ENCODE results near the gene ACBD3.

Gene ACBD3

GRCh38 chr1:226157761-226158316 lies 28.7 kb downstream of the ACBD3 start:
- Histone ChIP-seq H3K9ac (ENCODE audit: low read length) (no peak overlapping the region), H3K9me3 (ENCODE audit: control insufficient read depth, low read length) (no peaks in the 10 kb centered on the region), H3K4me1 (ENCODE audit: control insufficient read depth, insufficient read depth, low read length) (peaks cover 6% of the 10 kb centered on the region), H3K36me3 (ENCODE audit: control insufficient read depth, insufficient read depth, low read length) (peaks cover 7% of the 10 kb centered on the region), H3K27me3 (ENCODE audit: control insufficient read depth, insufficient read depth, low read length) (no peaks in the 10 kb centered on the region), H3K4me3 (ENCODE audit: low read length) (no peak overlapping the region)

DNA sequence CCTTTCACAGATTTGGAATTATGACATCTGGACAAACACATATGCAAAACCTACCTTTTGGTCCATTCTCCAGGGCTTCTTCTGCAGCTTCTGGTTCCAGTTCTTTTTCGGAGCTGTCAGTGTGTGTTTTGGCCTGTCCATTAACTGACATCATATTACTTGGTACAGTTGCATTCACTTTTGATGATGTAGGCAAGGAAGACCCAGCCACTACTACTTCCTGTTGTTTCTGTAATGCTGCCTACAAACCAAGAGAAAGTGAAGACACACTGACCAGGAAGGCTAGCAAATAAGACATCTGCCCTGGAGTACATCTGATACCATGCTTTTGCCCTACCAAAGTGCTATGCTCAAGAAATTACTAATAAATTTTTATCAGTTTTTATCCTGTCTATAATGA lies 31.9 kb downstream of the ACBD3 start:
- Histone ChIP-seq H3K4me3 (ENCODE audit: low read length) (no peak overlapping the region), H3K36me3 (ENCODE audit: control insufficient read depth, insufficient read depth, low read length) (peaks cover 15% of the 10 kb centered on the region), H3K9ac (ENCODE audit: low read length) (no peak overlapping the region), H3K27me3 (ENCODE audit: control insufficient read depth, insufficient read depth, low read length) (no peaks in the 10 kb centered on the region), H3K4me1 (ENCODE audit: control insufficient read depth, insufficient read depth, low read length) (peaks cover 6% of the 10 kb centered on the region), H3K9me3 (ENCODE audit: control insufficient read depth, low read length) (no peaks in the 10 kb centered on the region)

DNA sequence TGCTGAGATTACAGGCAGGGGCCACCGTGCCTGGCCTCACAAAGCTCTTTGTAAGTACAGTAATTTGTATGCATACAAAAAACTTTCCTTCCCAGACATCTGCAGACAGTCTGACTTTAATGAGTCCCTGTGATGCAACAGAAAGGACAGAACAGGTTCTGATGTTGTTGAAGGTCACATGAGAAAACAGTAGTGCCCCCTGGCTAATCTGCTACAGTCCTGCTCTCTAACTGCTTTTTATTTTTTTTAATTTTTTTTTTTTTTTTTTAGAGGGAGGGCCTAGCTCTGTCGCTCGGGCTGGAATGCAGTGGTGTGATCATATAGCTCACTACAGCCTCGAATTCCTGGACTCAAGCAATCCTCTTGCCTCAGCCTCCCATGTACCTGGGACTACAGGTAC lies 36.7 kb downstream of the ACBD3 start:
- Histone ChIP-seq H3K9ac (ENCODE audit: low read length) (no peak overlapping the region), H3K27me3 (ENCODE audit: control insufficient read depth, insufficient read depth, low read length) (no peaks in the 10 kb centered on the region), H3K4me1 (ENCODE audit: control insufficient read depth, insufficient read depth, low read length) (no peaks in the 10 kb centered on the region), H3K9me3 (ENCODE audit: control insufficient read depth, low read length) (no peaks in the 10 kb centered on the region), H3K36me3 (ENCODE audit: control insufficient read depth, insufficient read depth, low read length) (peaks cover 15% of the 10 kb centered on the region), H3K4me3 (ENCODE audit: low read length) (no peak overlapping the region)

- Histone ChIP-seq H3K9ac (ENCODE audit: low read length) (no peak overlapping the region), H3K4me3 (ENCODE audit: low read length) (no peak overlapping the region), H3K36me3 (ENCODE audit: control insufficient read depth, insufficient read depth, low read length) (peaks cover 10% of the 10 kb centered on the region), H3K27me3 (ENCODE audit: control insufficient read depth, insufficient read depth, low read length) (no peaks in the 10 kb centered on the region), H3K4me1 (ENCODE audit: control insufficient read depth, insufficient read depth, low read length) (no peaks in the 10 kb centered on the region), H3K9me3 (ENCODE audit: control insufficient read depth, low read length) (no peaks in the 10 kb centered on the region)
Observed at GRCh38 chr1:226148121-226148648, 38.4 kb downstream of the ACBD3 start.

GRCh38 chr1:226144045-226144444 lies 42.5 kb downstream of the ACBD3 start:
- Histone ChIP-seq H3K9me3 (ENCODE audit: control insufficient read depth, low read length) (no peaks in the 10 kb centered on the region), H3K9ac (ENCODE audit: low read length) (no peak overlapping the region), H3K36me3 (ENCODE audit: control insufficient read depth, insufficient read depth, low read length) (no peaks in the 10 kb centered on the region), H3K4me3 (ENCODE audit: low read length) (no peak overlapping the region), H3K4me1 (ENCODE audit: control insufficient read depth, insufficient read depth, low read length) (no peaks in the 10 kb centered on the region), H3K27me3 (ENCODE audit: control insufficient read depth, insufficient read depth, low read length) (no peaks in the 10 kb centered on the region)

DNA sequence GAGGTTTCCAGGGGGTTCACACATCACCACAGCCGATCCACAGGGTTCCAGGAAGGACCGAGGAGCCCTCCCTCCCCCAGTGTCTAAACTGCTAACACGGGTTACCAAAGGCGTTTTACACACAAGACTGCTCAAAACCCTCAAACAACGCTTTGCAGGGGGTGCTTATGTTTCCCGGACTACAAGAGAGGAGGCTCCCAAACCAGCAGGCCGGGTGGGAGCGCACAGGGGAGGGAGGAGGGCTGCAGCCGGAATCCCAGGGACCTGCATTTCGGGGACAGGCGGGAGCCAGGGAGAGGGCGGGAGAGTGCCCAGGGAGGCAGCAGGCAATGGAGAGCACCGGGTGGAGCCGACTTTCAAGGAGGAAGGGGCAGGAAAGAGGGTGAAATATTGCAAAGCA lies 50.8 kb downstream of the ACBD3 start:
- Histone ChIP-seq H3K9me3 (ENCODE audit: control insufficient read depth, low read length) (no peaks in the 10 kb centered on the region), H3K27me3 (ENCODE audit: control insufficient read depth, insufficient read depth, low read length) (no peaks in the 10 kb centered on the region), H3K36me3 (ENCODE audit: control insufficient read depth, insufficient read depth, low read length) (no peaks in the 10 kb centered on the region), H3K4me3 (ENCODE audit: low read length) (no peak overlapping the region), H3K4me1 (ENCODE audit: control insufficient read depth, insufficient read depth, low read length) (peaks cover 49% of the 10 kb centered on the region), H3K9ac (ENCODE audit: low read length) (peak overlapping the region; percentile 65)

- Histone ChIP-seq H3K36me3 (ENCODE audit: control insufficient read depth, insufficient read depth, low read length) (no peaks in the 10 kb centered on the region), H3K4me3 (ENCODE audit: low read length) (no peak overlapping the region), H3K9me3 (ENCODE audit: control insufficient read depth, low read length) (no peaks in the 10 kb centered on the region), H3K4me1 (ENCODE audit: control insufficient read depth, insufficient read depth, low read length) (peaks cover 49% of the 10 kb centered on the region), H3K9ac (ENCODE audit: low read length) (peak overlapping the region; percentile 65), H3K27me3 (ENCODE audit: control insufficient read depth, insufficient read depth, low read length) (no peaks in the 10 kb centered on the region)
Observed at GRCh38 chr1:226135059-226135651, 51.4 kb downstream of the ACBD3 start.

DNA sequence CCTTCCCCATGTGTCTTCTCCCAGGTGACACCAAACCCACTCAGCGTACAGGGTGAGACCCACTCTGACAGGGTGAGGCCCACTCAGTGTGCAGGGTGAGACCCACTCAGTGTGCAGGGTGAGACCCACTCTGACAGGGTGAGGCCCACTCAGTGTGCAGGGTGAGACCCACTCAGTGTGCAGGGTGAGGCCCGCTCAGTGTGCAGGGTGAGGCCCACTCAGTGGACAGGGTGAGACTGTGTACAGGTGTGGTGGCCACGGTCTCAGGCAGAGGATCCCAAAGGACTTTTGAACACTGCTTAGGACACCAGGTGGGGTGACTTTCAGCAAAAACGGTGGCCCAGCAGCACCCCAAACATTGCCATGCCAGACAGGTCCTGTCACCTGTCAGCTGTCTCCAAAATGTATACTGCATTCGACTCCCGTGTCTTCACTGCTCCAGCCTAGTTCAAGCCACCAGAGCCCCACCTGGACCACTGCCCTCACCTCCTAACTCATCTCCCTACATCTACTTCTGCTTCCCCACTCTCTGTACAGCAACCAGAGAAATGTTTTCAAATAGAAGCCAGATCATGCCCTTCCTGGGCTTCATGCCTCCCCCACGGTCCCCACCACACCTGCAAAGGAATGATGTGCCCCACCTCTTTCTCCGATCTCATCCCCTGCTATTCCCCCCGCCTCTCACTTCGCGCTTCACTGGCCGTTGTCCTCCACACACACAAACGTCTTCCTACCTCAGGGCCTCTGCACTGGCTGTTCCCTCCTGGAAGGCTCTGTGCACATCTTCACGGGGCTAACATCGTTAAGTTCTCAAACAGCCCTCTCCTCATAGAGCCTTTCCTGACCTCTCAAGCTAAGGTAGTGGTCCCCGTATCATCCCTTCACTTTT lies 52.1 kb downstream of the ACBD3 start:
- Histone ChIP-seq H3K27me3 (ENCODE audit: control insufficient read depth, insufficient read depth, low read length) (no peaks in the 10 kb centered on the region), H3K4me3 (ENCODE audit: low read length) (peak overlapping the region; percentile 18), H3K9ac (ENCODE audit: low read length) (peak overlapping the region; percentile 65), H3K4me1 (ENCODE audit: control insufficient read depth, insufficient read depth, low read length) (peaks cover 54% of the 10 kb centered on the region), H3K9me3 (ENCODE audit: control insufficient read depth, low read length) (no peaks in the 10 kb centered on the region), H3K36me3 (ENCODE audit: control insufficient read depth, insufficient read depth, low read length) (no peaks in the 10 kb centered on the region)

DNA sequence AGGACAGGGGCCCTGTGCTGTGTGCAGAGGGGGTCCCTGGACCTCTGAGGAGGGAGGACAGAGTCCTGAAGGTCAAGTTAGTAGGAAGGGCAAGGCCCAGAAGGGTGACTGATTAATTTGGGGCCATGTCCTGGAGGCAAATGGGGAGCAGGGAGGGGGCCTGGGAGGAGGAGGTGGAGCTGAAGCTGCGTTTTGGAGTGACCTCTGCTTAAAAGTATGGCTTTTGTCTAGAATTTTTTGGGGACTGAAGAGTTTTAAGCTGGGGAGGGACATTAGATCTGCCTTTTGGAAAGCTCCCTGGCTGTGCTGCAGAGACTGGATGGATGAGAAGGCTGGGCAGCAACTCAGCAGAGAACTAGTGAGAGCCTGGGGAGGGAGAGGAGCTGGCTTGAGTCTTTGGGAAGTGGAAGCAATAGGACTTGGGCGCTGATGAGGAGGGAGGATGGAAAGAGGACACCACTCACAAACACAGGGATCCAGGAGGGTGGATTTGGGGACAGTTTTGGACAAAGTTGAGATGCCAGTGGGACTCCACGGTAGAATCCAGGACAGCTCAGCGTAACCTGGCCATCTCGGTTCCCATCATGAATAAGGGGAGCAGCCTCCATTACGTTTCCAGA lies 52.9 kb downstream of the ACBD3 start:
- no peaks in the 10 kb centered on the region for H3K36me3 ChIP-seq (ENCODE audit: control insufficient read depth, insufficient read depth, low read length)
- H3K4me3 ChIP-seq (ENCODE audit: low read length): peak overlapping the region; percentile 18
- H3K9me3 ChIP-seq (ENCODE audit: control insufficient read depth, low read length): no peaks in the 10 kb centered on the region
- H3K9ac ChIP-seq (ENCODE audit: low read length): peak overlapping the region; percentile 65
- no peaks in the 10 kb centered on the region for H3K27me3 ChIP-seq (ENCODE audit: control insufficient read depth, insufficient read depth, low read length)
- H3K4me1 ChIP-seq (ENCODE audit: control insufficient read depth, insufficient read depth, low read length): peaks cover 59% of the 10 kb centered on the region

DNA sequence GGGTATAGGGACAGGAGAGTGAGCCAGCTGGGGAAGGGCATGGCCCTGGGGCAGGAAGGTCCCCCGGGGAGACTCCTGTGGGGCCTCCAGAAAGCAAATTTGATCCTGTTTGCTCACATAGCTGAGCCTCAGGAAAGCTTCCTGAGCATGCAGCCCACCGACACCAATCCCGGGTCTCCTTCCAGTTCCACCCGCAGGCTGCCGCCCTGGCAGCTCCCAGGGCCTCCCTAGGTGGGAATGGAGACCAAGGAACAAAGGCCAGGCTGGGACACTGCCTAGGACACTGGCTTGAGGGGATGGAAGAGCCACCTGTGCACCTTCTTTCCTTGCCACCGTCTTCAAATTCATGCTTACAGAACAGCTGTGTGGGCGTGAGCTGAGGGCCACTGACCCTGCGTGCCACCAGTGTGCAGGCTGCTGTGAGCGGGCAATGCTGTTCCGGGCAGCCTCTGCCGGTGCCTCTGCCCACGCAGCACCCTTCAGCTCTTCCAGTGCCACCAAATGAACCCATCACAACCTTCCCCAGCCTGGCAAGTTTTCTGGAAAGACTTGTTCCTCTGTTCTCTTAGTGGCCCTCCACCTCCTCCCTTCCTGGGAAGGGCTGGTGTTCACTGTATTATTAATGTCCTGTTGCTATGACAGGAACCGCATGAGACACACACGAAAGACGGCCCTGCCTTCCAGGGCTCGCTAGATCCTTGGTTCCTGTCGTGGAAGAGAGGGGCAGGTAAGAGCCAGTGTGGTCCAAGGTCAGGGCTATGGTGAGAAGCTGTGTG lies 53.6 kb downstream of the ACBD3 start:
- Histone ChIP-seq H3K4me1 (ENCODE audit: control insufficient read depth, insufficient read depth, low read length) (peaks cover 66% of the 10 kb centered on the region), H3K4me3 (ENCODE audit: low read length) (peak overlapping the region; percentile 18), H3K36me3 (ENCODE audit: control insufficient read depth, insufficient read depth, low read length) (no peaks in the 10 kb centered on the region), H3K9me3 (ENCODE audit: control insufficient read depth, low read length) (no peaks in the 10 kb centered on the region), H3K9ac (ENCODE audit: low read length) (peak overlapping the region; percentile 65), H3K27me3 (ENCODE audit: control insufficient read depth, insufficient read depth, low read length) (no peaks in the 10 kb centered on the region)

DNA sequence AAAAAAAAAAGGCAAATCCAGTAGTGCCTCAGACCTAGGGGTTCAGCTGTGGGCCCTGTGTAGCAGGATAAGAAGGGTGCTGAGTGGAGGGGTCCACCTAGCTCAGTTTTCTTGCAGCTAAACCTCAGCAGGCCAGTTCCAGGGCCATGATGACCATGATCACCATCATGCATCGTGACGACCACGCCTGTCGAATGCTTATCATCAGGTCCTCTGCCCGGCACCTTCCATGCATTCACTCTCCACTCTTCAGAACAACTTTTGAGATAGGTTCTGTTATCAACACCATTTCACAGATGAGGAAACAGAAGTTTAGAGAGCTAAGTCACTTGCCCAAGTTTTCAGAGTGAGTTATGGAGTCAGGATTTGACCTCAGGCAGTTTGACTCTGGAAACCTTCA lies 54.9 kb downstream of the ACBD3 start:
- no peak overlapping the region for H3K9ac ChIP-seq (ENCODE audit: low read length)
- no peaks in the 10 kb centered on the region for H3K9me3 ChIP-seq (ENCODE audit: control insufficient read depth, low read length)
- H3K27me3 ChIP-seq (ENCODE audit: control insufficient read depth, insufficient read depth, low read length): no peaks in the 10 kb centered on the region
- no peak overlapping the region for H3K4me3 ChIP-seq (ENCODE audit: low read length)
- H3K36me3 ChIP-seq (ENCODE audit: control insufficient read depth, insufficient read depth, low read length): no peaks in the 10 kb centered on the region
- H3K4me1 ChIP-seq (ENCODE audit: control insufficient read depth, insufficient read depth, low read length): peaks cover 77% of the 10 kb centered on the region
